22Rv1 (cell line): ENCODE results near the gene EIPR1.

Source experiments
- H3K27ac ChIP-seq: fragments of 450-650 bp; 2 replicates; pipeline ENCODE4 v1.5.1; 2017
- ZFX ChIP-seq: fragments of 450-650 bp; IDR thresholded peaks from 2 replicates; pipeline ENCODE4 v1.6.1; 2017; ENCODE audit warnings: antibody characterized with exemption, borderline replicate concordance
- TF ChIP-seq, protein P1 (sequence below): fragments of 450-650 bp; IDR thresholded peaks from 2 replicates; pipeline ENCODE4 v1.5.1; 2017; ENCODE audit warnings: mild to moderate bottlenecking

Gene EIPR1

DNA sequence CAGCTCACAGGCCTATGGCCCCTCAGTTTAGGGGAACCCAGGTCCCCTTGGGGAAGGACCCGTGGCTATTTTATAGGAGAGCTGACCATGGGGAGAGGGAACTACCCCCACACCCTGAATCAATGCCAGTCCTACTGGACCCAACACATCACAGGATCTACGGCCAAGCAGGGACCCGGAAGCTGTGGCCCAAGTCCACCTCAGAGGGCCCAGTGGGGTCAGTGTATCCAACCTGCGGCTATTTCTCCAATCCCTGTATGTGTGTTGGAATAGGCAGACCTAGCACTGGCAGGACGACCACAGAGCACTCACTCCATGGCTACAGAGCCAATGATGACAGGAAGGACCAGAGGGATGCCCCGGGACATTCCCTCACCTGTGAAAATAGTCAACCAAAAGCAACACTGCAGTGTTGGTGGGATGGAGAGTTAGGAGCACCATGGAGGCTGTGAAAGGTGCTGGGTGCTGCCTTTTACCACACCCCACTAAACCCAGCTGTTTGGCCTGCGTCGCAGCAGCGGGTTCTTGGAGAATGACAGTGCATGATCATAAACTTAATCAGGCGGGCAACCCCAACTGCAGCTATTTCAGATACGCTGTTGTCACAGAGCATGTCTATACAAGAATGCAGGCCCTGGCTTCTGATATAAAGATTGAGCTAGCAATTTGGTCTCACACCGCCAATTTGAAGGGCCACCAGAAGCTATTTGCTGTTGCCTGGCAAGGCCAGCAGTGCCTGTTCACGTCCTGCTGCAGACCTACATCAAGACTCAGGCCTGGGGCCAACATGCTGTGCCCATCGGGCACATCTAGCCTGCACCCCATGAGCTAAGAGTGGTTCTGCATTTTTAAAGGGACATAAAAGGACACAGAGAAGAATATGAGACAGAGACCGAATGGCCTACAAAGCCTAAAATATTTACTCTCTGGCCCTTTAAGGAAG, 110.4 kb downstream of the EIPR1 start:
- H3K27ac ChIP-seq = no peak overlapping the region
- no peak for TF ChIP-seq ZFX

DNA sequence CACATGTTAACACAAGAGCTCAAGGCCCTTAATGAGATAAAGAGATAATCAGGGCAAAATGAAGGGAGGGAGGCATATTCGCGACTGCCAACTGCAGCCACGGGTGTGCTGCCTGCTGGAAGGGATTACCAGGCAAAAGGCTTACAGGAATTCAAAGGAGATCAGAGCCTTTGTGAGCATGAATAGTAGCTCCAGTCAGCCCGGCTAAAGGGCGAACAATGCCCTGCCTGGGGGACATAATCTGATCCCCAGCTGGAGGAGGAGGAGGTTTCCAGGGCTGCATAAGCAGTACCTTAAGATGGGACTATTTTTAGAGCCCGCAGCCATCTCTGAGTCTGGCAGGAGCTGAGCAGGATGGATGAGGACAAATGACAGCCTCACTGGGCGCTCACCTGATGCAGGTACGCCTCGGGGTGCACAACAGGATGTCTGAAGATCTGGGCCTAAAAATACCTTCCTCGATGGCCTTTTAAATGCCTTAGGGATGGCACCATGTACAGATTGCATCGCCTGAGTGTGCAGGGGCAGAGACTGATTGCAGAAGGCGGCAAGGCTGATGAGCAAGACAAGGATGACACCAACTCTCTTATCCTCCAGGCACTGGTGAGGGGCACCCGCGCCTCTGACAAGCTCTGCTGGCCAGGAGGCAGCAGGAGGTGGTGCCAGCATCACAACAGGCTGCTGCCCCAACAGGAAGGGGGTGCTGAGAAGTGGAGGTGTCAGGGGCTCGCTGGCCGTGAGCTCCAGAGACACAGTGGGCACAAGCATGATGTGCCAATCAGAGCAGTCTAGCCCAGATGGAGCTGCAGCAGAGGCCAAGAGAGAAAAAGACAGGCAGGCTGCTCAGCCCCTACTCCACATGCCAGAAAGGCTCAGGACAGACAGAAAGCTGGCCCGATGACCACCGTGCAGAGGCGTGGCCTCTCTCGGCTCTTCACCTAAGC, 111.4 kb downstream of the EIPR1 start:
- TF ChIP-seq, protein P1, sequence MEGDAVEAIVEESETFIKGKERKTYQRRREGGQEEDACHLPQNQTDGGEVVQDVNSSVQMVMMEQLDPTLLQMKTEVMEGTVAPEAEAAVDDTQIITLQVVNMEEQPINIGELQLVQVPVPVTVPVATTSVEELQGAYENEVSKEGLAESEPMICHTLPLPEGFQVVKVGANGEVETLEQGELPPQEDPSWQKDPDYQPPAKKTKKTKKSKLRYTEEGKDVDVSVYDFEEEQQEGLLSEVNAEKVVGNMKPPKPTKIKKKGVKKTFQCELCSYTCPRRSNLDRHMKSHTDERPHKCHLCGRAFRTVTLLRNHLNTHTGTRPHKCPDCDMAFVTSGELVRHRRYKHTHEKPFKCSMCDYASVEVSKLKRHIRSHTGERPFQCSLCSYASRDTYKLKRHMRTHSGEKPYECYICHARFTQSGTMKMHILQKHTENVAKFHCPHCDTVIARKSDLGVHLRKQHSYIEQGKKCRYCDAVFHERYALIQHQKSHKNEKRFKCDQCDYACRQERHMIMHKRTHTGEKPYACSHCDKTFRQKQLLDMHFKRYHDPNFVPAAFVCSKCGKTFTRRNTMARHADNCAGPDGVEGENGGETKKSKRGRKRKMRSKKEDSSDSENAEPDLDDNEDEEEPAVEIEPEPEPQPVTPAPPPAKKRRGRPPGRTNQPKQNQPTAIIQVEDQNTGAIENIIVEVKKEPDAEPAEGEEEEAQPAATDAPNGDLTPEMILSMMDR = no peak
- no peak for TF ChIP-seq ZFX
- H3K27ac ChIP-seq = no peak overlapping the region

DNA sequence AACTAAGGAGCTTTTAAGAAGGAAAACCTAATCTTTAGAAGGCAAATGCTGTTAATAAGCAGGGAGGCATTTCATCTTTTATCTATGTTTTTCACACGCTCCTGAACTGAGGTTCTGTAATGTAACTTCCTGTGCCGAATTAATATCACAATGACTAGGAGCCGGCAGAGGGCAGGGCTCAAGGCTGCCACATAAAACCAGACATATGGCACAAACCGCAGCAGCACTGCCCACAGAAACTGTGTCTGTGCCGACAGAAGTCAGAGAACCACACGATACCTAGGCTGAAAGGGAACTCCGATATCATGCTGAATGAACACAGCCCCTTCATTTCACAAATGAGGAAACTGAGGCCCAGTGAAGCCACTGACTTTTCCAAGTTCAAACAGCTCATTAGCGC, 112.1 kb downstream of the EIPR1 start:
- H3K27ac ChIP-seq = no peak overlapping the region
- TF ChIP-seq, protein P1 = no peak
- no peak for TF ChIP-seq ZFX

DNA sequence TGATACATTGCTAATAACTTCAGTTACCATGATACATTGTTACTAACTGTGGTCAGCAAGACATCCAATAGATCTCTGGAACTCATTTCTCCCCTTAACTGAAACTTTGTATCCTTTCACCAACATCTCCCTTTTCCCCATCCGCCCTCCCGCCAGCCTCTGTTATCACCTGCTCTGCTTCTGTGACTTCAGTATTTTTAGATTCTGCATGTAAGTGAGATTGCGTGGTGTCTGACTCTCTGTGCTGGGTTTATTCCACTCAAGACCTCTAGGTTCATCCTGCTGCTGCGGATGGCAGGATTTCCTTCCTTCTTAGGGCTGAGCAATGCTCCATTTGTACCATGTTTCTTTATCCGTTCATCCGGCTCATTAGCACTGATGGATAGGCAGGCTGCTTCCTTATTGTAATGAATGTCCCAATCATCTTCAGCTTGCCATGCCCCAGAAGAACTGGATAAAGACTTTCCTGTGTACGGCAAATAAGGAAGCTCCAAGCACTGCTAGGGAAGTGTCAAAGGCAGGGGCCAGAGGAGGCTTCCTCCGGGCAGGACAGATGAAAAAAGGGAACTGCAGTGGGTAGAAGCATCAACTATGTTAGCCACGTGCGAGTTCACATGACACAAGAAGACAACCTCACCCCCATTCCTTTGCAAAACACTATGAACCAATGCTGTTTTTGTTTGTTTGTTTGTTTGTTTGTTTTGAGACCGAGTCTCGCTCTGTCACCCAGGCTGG, 113.4 kb downstream of the EIPR1 start:
- H3K27ac ChIP-seq = no peak overlapping the region
- TF ChIP-seq ZFX = no peak
- TF ChIP-seq, protein P1 = no peak

DNA sequence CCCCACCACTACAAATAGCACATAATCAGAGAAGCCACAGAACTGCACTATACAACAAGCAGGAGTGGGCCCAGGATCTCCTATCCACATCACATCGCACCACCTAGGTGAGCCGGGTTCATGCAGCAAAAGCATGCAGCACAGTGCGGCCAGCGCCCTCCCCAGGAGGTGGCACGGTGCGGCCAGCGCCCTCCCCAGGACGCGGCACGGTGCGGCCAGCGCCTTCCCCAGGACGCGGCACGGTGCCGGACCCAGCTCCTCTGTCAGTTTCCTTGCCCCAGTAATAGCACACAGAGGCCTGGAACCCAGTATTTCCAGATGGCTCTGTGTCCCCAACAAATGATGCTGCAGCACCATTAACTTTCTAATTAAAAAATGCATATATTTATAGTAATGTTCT, 114.1 kb downstream of the EIPR1 start:
- no peak overlapping the region for H3K27ac ChIP-seq
- TF ChIP-seq ZFX = no peak
- TF ChIP-seq, protein P1 = no peak

DNA sequence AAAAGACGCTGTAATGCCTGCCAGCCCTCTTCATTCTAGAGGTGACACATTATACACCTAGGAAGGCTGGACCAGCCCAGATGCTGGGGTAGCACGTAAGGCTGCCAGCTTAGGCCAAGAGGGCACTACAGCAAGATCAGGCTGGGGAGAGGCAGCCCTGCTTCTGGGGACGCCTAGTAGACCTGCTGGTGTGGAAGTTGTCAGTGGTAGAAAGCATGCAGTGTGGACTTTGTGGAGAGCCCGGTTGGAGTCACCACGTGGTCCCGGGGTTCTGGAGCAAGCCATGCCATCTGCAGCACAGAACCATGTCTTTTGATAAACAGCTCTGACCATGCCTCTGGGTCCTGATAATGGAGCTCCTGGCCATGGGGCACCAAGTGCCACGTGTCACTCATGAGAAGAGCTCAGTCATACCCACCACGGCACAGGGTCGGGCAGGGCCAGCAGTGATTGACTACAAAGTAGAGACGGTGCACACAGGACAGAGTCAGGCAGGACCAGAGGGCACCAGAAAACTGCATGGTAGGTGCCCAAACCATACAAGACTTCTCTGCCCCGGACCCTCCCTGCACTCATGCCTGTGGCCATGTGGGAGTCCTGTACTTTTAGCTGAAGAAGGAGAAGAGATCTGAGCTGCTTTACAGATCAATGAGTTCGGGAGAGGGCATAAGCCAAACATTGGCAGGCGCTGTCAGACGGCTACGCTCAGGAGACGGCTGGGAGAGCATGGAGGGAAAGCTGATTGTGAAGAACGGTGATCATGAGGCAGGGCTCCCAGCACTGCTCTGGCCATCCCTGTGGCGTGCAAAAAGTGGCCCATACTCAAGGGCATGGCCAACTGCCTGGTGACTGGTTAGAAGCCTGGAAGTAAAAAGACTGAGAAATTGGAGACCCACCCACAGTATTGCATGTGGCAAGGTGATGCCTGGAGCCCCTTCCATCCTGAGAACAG, 114.9 kb downstream of the EIPR1 start:
- no peak overlapping the region for H3K27ac ChIP-seq
- TF ChIP-seq, protein P1 = no peak
- no peak for TF ChIP-seq ZFX
